GM19397 (cell line): ENCODE measurements around the gene OTOA.
"Not testable (repeated sequence)": the region's sequence is repeated elsewhere in the genome, so short reads cannot be mapped to it uniquely, and the experiment has no call there.

ENCODE experiments used
- ATAC-seq: cut with Tn5 transposase; IDR thresholded peaks from one replicate; pipeline ENCODE4 v1.9.1; 2021; ENCODE audit warnings: mild to moderate bottlenecking, moderate library complexity; ENCODE audit not compliant: unreplicated experiment

The OTOA gene

DNA sequence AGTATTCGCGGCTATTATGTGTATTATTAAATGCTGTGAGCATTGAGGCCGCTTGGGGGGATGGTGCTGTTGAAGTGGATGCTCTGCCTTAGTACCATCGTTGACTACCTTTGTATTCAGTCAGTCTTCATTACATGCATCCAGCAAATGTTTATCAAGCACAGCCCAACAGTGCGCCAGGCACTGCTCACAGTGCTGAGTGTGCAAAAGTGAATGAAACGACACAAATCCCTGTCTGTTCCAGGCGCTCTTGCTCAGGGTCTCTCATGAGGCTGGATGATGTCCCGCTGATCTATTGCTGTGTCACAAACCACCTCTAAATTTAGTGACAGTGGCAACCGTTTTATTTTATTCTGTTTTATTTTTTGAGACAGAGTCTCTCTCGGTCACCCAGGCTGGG lies 53.8 kb downstream of the OTOA start:
- no peak for ATAC-seq

DNA sequence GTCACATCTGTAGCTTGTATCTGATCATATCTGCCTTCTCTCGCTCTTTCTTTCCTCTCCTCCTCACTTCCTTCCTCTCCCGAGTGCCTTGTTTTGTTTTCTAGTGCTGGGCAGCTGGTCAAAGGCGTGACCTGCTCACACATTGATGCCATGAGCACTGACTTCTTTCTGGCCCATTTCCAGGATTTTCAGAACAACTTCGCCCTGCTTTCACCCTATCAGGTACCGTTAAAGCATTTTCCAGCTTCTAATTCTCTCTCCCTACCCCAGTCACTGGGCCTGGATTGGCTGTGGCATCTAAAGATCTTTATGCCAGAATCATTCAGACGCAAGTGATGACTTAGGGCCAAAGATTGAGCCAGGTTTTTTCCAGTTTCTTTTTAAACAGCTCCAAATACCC lies 55.5 kb downstream of the OTOA start:
- no peak for ATAC-seq

DNA sequence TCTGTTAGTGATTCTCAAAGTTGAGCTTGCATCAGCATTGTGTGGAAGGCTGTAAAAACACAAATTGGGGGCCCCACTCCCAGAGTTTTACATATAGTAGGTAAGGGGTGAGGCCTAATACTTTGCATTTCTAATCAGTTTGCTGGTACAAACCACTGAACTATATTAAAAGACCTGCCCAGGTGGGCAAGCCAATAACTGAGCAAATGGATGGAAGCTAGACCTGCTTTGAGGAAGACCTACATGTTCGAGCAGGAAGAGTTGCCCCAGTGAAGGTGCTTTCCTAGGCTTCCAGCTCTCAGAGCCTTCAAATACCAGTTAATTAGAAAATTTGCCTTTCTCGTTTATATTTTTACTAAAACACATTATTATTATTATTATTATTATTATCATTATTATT lies 56.8 kb downstream of the OTOA start:
- ATAC-seq, result no peak

DNA sequence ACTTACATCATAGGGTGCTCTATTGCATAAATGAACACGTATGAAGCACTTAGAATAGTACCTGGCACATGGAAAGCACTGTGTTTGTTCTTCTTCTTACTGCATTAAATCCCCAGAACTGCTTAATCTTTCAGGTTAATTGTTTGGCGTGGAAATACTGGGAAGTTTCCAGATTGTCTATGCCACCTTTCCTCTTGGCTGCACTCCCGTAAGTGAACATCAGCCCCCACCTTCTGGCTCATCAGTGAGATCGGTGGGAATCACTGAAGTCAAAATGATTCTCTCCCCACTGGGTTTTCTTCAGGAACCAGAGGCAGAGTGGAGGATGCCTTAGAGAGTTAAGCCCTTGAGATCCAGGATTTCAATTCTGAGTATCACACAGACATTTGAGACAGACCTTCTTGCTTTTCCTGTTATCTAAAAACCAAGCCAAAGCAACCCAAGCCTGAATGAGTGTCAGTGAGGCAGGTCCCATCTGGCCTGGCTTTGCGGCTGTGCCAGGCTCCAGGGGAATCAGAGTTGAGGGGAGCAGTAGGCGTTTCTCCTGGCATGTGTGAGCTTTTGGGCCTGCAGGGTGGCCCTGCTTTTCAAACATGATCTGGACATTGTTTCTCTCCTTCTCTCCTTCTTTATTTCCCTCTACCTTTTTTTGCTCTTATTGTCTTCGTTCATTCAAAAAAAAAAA lies 59.1 kb downstream of the OTOA start:
- no peak for ATAC-seq

DNA sequence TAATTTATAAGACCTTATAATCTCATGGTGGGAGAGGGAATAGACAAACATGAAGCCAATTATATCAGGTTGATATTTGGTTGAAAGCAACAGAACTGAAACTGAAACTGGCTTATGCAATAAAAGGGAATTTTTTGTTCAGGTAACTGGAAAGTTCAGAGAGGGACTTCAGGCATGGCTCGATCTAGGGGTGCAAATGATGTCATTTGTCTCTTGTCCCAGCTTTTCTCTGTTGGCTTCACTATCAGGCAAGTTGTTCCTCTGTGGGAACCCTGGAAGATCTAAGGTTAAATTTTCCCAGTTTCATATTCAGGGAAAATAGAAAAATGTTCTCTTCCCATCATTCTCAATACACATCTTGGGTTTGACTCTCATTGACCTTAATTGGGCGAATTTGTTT lies 59.8 kb downstream of the OTOA start:
- ATAC-seq, result no peak

DNA sequence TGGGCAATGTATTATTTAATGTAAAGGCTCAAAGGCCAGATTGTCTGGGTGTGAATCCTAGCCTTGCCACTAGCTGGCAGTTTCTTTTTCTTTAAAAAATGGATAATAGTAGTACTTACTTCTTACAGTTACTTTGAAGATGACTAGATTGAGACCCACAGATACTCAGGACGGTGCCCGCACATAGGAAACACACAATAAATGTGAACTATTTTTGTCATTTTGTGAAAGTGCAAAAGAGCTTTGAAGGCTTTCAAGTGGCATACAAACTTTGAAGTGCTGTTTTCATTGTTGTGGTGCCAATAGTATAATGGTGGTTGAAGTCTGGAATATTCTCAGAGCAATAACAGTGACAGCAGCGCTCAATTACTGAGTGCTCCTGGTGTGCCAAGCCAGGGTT lies 63.6 kb downstream of the OTOA start:
- no peak for ATAC-seq

DNA sequence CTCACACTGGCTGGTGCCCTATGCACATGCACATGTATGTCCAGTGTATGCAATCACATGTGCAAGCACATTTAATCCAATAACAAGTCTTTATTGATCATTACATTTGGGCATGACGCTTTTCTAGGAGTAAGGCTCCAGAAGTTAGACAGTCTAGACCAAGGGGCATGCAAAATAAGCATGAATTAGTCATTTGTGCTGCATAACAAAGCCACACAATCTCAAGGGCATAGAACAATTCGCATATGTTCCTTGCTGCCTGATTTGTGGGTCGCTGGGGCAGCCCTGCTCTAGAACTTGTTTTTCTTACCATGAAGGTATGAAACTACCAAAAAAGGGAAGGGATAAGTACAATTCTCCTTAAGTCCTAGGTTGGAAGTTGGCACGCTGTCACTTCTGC lies 67.5 kb downstream of the OTOA start:
- not testable (repeated sequence) for ATAC-seq

DNA sequence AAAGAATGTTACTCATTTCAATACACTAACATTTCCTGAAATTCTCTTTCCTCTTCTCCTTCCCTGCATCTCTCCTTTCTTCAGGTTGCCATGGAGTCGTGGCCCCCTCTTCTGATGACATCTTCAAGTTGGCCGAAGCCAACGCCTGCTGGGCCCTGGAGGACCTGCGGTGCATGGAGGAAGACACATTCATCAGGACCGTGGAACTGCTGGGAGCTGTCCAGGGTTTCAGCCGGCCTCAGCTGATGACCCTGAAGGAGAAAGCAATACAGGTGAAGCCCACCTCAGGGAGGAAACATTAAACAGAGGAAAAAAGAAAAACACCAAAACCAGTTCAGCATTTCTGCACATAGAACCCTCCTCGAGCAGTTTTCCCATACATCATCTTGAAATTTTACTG lies 76.9 kb downstream of the OTOA start:
- ATAC-seq, result not testable (repeated sequence)

DNA sequence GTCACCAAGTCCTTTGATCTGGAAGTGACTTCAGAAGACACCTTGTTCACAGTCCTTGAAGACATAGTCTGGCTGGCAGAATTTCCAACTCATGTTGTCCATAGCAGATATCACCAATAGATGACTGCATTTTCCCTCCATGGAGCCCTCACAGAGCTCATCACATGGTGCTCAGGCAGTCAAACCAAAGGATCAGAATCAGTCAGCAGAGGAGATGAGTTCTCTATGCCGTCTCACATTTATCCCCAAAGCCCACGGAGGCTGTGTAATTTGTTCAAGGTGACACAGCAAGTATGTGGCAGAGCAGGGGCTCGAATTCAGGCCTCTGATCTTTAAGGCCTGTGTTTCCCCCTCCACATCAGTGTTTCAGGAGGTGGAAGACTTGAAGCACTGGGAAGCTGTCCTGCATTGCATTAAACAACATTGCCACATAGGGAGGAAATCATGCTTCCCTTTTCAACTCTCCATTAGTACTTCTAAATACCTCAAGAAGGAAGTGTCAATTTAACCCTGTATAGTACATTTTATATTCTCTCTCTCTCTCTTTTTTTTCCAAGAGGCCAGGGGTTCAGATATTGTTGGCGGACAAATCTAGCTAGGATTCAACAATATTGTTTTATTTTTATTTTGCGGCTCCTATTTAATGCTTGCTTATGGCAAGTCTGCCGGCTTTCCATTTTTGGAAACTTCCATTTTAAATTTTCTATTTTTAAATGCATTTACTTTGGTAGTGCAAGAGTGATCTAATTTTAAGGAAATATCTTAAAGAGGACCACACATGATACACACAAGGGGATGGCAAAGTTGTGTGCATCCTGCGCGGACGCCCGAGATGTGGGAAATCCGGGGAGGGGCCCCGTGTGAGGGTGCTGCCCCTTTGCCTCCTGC lies 92.7 kb downstream of the OTOA start:
- ATAC-seq, result not testable (repeated sequence)

DNA sequence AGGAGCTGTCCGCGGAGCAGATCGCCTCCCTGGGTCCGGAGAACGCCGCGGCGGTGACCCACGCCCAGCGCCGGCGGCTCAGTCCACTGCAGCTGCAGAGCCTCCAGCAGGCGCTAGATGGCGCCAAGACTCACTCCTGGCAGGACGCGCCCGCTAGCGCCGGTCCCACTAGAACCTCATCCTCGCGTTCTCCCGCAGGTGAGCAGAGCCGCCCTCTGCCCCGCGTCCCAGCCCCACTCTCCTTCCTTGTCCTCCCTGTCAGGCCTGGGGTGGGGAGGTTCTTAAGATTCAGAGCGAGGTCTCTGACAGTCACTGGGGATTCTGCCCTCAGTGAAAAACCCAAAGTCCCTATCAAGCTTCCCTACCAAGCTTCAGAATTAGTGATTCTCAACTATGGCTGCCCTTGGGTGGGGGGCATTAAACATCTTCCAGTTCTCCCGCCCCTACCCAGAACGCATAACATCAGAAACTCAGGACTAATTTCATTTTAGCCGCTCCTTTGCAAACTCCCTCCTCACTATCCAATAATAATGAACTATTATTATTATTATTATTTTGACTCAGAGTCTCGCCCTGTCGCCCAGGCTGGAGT lies 93.4 kb downstream of the OTOA start:
- ATAC-seq, result peak; percentile 70

DNA sequence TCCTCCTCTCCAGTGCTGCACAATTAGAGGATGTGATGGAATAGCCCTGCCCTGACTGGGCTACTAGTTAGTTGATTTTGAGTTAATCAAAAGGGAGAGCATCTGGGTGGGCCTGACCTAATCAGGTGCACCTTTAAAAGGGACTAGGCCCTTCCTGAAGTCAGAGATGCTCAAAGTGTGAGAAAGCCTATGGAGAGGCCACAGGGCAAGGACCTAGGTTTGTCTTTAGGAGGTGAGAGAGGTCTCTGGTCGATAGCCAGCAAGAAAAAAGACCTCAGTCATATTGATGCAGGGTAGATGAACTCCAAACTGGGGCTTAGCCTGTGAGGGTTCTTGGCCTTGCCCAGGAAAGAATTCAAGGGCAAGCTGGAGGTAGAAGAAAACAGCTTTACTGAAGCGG lies 104.5 kb downstream of the OTOA start:
- ATAC-seq, result not testable (repeated sequence)

DNA sequence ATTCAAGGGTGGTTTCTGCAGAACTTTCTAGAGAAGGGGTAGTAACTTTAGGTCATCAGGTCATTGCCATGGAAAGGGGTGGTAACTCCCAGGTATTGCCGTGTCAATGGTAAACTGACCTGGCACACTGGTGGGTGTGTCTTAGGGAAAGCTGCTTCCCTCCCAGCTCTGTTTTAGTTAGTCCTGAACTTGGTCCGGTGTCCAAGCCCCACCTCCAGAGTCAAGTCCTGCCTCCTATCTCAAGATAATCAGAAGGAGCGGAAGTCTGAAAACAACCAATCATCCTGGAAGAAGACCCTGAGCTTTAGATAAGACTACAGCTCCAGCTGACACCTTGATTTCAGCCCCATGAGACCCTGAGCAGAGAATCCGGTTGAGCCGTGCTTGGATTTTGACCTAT lies 105.0 kb downstream of the OTOA start:
- not testable (repeated sequence) for ATAC-seq

DNA sequence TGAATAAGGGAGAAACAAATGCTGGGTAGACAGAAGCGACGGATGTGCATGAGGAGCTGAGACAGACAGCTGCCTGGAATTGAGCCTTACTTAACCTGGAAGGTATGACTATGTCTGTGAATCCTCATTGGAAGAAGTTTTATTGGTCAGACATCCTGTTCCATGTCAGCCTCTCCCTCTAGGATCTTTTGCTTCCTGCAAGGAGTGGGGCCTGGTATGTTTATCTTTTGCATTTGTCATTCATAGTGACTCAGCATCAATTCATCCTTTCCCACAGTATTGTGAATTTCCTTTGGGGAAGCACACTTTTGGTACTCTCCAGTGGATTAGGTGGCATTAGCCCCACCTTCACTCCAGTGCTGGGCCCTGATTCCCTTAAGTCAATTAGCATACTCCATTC lies 105.5 kb downstream of the OTOA start:
- not testable (repeated sequence) for ATAC-seq

DNA sequence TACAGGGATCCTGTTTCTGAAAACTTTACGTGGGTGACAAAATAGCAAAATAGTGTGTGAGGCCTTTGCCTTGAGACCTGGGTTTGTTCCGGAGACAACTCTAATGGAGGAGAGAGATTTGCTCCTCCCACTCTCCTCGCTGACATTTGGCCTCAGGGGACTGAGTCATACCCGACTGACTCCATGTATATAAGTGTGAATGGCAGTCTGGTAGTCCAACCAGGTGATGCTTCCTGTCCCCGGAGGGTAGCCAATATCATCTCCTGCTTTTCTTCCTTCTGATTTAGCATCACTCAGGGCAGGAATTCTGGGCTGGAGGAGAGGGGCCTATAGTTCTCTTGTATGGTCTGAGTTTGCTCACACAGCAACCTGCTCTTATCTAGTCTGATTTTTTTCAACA lies 106.8 kb downstream of the OTOA start:
- ATAC-seq, result not testable (repeated sequence)

DNA sequence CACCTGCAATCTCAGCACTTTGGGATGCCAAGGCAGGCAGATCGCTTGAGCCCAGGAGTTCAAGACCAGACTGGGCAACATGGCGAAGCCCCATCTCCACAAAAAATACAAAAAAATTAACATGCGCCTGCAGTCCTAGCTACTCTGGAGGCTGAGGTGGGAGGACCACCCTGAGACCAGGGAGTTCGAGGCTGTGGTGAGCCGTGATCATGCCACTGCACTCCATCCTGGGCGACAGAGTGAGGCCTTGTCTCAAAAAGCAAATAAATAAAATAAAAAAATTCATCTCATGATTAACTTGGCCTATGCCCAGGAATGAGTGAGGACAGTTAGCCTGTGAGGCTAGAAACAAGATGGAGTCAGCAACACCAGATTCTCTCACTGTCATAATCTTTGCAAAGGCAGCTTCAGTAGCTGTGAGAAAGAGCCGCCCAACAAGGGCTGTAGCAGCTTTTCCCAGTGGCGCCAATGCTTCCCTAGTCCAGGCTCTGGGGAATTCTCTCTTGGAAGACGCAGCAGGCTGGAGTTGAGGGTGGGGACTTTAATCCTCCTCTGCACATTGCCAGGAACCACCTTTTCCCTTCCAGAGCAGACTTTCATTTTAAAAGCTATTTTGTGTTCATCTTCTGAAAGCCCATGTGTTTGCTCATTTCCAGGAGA lies 108.9 kb downstream of the OTOA start:
- not testable (repeated sequence) for ATAC-seq

DNA sequence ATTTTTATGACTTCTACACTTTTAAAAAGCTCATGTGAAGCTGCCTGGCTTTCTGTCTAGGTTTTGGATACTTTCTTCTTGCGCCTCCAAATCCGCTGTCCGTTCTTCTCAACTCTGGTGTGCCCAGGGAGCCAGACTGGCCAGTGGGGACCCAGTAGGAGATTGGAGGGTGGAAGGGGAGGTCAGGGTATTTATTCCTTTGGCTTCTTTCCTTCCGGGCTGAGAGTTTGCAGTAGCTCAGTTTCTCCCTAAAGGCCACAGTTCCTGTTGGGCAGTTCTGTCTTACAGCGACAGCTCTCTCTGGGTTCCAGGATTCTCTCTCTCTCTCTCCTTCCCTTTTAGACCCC lies 109.4 kb downstream of the OTOA start:
- ATAC-seq, result not testable (repeated sequence)

DNA sequence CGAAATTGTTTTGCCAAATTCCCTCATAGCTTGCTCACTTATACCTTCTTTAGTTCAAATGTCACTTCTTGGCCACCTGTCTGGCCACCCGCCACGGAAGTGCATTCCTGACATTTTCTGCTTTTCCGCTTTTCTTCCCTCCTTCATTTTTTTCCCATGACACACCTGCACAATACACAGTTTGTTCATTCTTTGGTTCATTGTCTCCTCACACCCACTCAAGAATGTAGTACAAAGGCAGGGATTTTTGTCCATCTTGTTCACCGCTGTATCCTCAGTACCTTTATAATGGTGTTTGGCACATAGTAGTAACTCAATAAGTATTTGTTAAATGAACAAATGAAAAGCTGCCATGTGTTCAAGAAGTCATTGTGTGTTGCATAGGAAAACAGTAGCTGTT lies 116.8 kb downstream of the OTOA start:
- ATAC-seq, result not testable (repeated sequence)

DNA sequence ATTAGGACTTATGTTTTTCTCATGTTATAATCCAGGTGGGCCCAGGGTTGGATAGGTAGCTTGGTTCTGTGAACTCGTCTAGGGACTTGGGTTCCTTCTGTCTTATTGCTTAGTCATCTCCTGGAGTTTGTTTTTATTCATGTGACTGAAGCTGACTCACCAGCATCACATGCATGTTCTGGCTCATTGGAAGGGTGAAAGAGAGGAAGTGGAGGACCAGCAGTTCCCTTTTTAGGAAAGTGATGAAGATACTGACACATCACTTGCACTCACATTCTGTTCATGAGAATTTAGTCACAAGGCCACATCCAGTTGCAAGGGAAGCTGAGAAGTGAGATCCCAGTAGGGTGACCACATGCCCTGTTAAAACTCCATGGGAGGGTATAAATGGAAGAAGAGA lies 126.7 kb downstream of the OTOA start:
- not testable (repeated sequence) for ATAC-seq

DNA sequence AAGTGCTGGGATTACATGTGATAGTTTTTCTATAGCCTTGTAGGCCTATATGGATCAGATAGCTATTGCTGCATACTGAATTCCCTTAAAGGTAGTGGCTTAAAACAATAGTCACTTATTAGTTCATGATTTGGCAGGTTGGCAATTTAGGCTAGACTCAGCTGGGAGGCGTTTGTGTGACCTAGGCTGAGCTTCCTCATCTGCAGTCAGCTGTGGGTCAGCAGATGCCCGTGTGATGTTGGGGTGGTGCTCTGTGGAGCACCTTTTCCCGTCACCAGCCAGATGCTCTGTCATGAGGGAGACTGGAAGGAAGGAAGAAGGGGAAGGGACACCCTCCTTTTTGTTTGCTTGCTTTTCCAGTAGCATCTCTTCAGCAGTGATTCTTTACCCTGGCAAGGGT lies 129.5 kb downstream of the OTOA start:
- not testable (repeated sequence) for ATAC-seq

DNA sequence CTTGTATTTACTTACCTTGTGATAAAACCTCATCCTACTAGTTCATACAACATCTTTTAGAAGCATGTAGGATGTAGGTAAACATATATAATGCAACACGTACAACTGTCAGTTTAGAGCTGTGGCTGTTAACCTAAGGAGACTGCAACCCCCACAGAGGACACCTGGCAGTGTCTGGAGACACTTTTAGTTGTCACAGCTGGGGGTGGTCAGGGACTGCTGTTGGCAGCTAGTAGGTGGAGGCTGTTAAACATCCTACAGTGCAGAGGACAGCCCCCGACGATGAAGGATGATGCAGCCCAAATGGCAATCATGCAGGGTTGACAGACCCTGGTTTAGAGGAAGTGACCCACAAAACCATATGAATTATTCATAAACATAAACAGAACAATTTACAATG lies 134.8 kb downstream of the OTOA start:
- not testable (repeated sequence) for ATAC-seq
